AG04449 (cell line): ENCODE data around the gene GAB1.

ENCODE experiments used
- CTCF ChIA-PET: fragments of 350-600 bp; formaldehyde crosslinking; extraction: SDS; loops from one replicate; lab custom pipeline; 2021; ENCODE audit warnings: antibody characterized with exemption; lab: Yijun Ruan, JAX
- POLR2A ChIA-PET: fragments of 400-600, 350-600 bp; formaldehyde crosslinking; extraction: SDS; loops from one replicate; lab custom pipeline; 2020; ENCODE audit warnings: antibody characterized with exemption, inconsistent platforms; lab: Yijun Ruan, JAX
- DNase-seq: peaks from one replicate; pipeline ENCODE4 v3.0.0-alpha.2; 2010; ENCODE audit warnings: low read depth, low spot score
- H3K4me3 ChIP-seq: 2 replicates; pipeline ENCODE4 v1.5.1; 2011; ENCODE audit warnings: low read depth, mild to moderate bottlenecking, control low read depth, low read length
- TF ChIP-seq, protein P1 (sequence below): IDR thresholded peaks from one replicate; pipeline ENCODE4 v1.5.1; 2011; ENCODE audit warnings: mild to moderate bottlenecking, moderate library complexity, low read length, control low read depth, inconsistent platforms; ENCODE audit not compliant: insufficient read depth; ENCODE audit errors: missing control alignments

GAB1 gene

DNA sequence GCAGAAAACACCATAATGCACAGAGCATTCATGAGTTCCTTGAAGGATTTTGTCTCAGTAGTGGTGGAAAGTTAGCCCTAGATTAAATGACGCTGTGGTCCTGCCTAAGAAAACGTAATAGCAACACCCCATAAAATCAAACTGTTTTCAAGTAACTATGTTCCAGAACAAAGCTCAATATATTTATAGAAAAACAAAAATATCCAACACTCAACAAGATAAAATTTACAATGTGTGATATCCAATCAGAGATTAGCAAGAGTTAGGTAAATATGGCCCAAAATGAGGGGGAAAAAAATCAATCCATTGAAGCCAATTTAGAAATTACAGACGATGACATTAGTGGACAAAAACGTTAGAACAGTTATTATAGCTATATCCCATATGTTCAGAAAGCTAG, 9.9 kb upstream of the GAB1 start:
- CTCF ChIA-PET: interaction anchor here (0.8 kb wide), 1 partner anchor 9 kb away, joined by 3 read pairs; no protein-coding TSS in a partner anchor
- no peak for DNase-seq
- TF ChIP-seq, protein P1, sequence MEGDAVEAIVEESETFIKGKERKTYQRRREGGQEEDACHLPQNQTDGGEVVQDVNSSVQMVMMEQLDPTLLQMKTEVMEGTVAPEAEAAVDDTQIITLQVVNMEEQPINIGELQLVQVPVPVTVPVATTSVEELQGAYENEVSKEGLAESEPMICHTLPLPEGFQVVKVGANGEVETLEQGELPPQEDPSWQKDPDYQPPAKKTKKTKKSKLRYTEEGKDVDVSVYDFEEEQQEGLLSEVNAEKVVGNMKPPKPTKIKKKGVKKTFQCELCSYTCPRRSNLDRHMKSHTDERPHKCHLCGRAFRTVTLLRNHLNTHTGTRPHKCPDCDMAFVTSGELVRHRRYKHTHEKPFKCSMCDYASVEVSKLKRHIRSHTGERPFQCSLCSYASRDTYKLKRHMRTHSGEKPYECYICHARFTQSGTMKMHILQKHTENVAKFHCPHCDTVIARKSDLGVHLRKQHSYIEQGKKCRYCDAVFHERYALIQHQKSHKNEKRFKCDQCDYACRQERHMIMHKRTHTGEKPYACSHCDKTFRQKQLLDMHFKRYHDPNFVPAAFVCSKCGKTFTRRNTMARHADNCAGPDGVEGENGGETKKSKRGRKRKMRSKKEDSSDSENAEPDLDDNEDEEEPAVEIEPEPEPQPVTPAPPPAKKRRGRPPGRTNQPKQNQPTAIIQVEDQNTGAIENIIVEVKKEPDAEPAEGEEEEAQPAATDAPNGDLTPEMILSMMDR: no peak
- POLR2A ChIA-PET: no interaction called here
- H3K4me3 ChIP-seq: no peak overlapping the region

DNA sequence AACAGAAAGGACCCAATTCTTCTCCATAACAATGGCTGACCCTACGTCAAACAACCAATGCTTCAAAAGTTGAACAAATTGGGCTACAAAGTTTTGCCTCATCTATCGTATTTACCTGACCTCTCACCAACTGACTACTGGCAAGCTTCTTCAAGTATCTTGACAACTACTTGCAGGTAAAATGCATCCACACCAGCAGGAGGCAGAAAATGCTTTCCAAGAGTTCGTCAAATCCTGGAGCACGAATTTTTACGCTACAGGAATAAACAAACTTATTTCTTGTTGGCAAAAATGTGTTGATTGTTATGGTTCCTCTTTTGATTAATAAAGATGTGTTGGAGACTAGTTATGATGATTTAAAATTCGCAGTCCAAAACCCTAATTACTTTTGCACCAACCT, 6.7 kb upstream of the GAB1 start:
- ChIA-PET CTCF (interaction anchor here (1.0 to 1.3 kb wide), 2 partner anchors 14 to 38 kb away, joined by 3 read pairs; no protein-coding TSS in a partner anchor), POLR2A (no interaction called here)
- DNase-seq: no peak
- H3K4me3 ChIP-seq: no peak overlapping the region
- TF ChIP-seq, protein P1: no peak

DNA sequence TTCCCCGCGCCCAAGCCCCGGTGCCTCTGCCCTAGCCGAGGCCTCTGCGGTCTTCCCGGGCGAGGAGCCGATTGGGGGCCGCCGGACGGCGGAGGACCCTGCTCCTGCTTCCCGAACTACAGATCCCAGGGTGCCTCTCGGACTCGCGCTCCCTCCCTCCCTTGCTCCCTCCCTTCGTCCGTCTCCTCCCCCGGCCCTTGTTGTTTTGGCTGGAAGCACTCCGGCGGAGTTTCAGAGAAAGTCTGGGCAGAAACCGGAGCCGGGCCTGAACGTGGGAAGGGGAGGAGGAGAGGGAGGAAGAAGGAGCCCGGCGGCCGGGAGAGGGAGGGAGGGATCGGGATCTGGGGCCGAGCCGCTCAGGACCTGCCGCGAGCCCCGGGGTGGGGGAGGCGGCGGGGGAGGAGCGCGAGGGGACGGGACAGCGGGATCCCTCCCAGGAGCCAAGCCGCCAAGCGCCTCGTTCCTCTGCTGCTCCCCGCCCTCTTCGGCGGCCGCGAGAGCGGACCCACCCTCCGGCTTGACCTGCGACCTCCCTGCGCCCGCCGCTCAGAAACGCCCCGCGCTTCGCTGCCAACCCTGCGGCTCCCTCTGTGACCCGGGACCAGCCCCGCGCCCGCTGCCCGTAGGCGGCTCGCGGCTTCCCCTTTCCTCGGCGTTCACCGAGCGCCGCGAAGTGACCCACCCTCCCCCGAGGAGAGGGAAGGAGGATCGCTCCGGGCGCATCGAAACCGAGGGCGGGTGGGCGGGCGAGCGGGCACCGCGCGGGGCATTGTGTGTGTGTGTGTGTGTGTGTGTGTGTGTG, 496 bp upstream of the GAB1 start:
- peak overlapping the region; percentile 63 for H3K4me3 ChIP-seq
- TF ChIP-seq, protein P1: no peak
- ChIA-PET POLR2A (interaction anchor here (0.7 to 1.5 kb wide), 3 partner anchors 49 to 151 kb away, joined by 3 to 7 read pairs (median 4); no protein-coding TSS in a partner anchor), CTCF (interaction anchor here (0.8 to 1.7 kb wide), 4 partner anchors 9 to 135 kb away, joined by 3 to 7 read pairs (median 4); no protein-coding TSS in a partner anchor)
- peak; percentile 41 for DNase-seq

DNA sequence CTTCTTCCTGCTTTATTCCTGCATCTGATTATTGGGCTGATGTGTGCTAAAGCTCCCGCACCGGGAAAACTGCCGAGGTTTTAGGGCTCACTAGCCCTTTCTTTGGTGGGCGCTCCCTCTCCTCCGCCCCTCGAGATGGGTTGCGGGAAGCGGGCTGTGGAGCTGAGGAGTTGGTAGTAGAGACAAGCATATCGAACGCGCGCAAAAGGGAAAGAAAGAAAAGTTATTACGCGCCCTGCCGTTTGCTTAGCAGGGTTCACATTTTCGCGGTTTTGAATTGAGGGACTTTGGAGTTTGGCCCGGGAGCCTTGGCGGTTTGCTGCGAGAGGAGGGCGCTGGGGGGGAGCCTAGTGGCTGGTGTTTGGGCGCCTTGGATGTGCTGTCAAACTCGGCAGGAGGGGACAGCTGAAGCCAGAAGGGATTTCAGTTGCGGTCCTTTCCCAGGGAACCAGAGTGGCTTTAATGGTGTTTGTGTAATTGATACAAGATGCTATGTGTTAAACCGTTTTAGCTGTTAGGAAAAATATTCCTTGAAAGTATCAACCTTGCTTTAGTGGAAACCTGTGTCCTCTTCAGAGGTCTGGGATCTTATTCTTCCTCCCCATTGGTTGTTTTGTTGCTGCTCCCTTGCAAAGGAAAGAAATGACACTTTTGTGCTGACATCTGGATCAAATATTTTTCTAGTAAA, 1.1 kb downstream of the GAB1 start:
- DNase-seq: no peak
- ChIA-PET CTCF (interaction anchor here (1.0 to 1.3 kb wide), 5 partner anchors 13 to 149 kb away, joined by 3 to 4 read pairs (median 3); no protein-coding TSS in a partner anchor), POLR2A (interaction anchor here (0.6 to 1.2 kb wide), 3 partner anchors 45 to 153 kb away, joined by 3 read pairs; no protein-coding TSS in a partner anchor)
- TF ChIP-seq, protein P1: no peak
- peak overlapping the region; percentile 63 for H3K4me3 ChIP-seq

DNA sequence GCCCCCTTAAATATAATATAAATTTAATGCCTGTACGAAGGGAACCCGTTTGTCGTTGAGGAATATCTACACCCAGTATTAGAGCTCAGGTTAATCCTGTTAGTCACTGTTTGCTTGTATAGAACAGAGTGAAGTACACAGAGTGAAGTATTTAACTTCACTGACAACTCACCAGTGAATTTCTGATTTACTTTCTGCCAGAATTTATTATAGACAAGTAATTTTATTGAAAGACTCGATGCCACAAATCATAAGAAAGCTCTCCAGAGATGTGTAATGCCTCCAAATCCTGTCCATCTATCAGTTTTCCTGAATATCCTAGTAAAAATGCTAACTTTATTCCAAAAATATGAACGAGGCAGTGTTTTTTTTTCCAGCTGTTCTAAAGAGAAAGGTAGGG, 1.6 kb downstream of the GAB1 start:
- POLR2A ChIA-PET: no interaction called here
- CTCF ChIA-PET: interaction anchor here (1.2 to 1.3 kb wide), 2 partner anchors 19 to 150 kb away, joined by 3 read pairs; no protein-coding TSS in a partner anchor
- TF ChIP-seq, protein P1: no peak
- no peak overlapping the region for H3K4me3 ChIP-seq
- no peak for DNase-seq

DNA sequence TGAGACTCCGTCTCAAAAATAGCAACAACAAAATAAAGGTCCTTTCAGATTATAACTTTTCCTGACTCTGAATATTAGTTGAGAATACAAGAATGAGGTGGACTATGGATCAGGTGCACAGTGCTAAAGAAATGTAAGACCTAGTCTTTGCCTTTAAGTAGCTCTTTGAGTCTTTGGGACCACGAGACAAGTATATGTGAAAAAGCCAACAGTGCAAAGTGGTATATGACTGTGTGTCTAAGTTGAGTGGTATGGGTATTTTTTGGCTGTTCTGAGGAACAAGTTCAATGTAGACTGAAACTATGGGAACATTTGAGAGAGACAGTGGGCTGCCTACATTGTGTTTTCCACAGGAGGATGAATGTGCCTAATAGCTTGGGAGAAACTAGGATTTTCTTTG, 2.8 kb downstream of the GAB1 start:
- TF ChIP-seq, protein P1: no peak
- ChIA-PET POLR2A (no interaction called here), CTCF (no interaction called here)
- H3K4me3 ChIP-seq: no peak overlapping the region
- DNase-seq: no peak
